Activated CD8-positive, alpha-beta T cell treated with anti-CD3 and anti-CD28 coated beads for 36 hours (primary cell): Measurements from ENCODE around the gene CTTN. TPM values are rescaled to one million over a fixed set of nuclear protein-coding genes. Genes with fewer than 3 reads are reported as not detected.

Source experiments
- ATAC-seq: fragments of 200-7000 bp; cut with Tn5 transposase; one replicate; pipeline ENCODE4 v1.10.0; 2021; ENCODE audit warnings: mild to moderate bottlenecking, moderate library complexity
- CTCF ChIA-PET: fragments of 350-600 bp; sonication (Branson Sonifier 250); formaldehyde crosslinking; loops from one replicate; lab custom pipeline; 2021; ENCODE audit warnings: antibody characterized with exemption; lab: Charles Lee
- POLR2A ChIA-PET: fragments of 350-600 bp; sonication (Branson Sonifier 250); formaldehyde crosslinking; loops from one replicate; lab custom pipeline; 2021; ENCODE audit warnings: antibody characterized with exemption; lab: Charles Lee
- DNase-seq: peaks from one replicate; pipeline ENCODE4 v3.0.0-alpha.2; 2020
- H3K27ac Mint-ChIP-seq: one replicate; pipeline ENCODE4 v1.8.0; 2021; ENCODE audit warnings: mild to moderate bottlenecking, mixed read lengths
- H3K27me3 Mint-ChIP-seq: one replicate; pipeline ENCODE4 v1.8.0; 2021; ENCODE audit warnings: mixed read lengths
- H3K36me3 Mint-ChIP-seq: one replicate; pipeline ENCODE4 v1.8.0; 2021; ENCODE audit warnings: low read depth, mixed read lengths
- H3K4me1 Mint-ChIP-seq: one replicate; pipeline ENCODE4 v1.8.0; 2021; ENCODE audit warnings: low read depth, mixed read lengths
- H3K4me3 Mint-ChIP-seq: one replicate; pipeline ENCODE4 v1.8.0; 2021; ENCODE audit warnings: mild to moderate bottlenecking, moderate library complexity, mixed read lengths
- H3K9me3 Mint-ChIP-seq: one replicate; pipeline ENCODE4 v1.8.0; 2021; ENCODE audit warnings: mixed read lengths
- CTCF ChIP-seq: fragments of 200-600 bp; IDR thresholded peaks from one replicate; pipeline ENCODE4 v1.8.0; 2022; ENCODE audit warnings: antibody characterized with exemption, mild to moderate bottlenecking
- intact Hi-C: fragments of 100-400 bp; cut with micrococcal nuclease; formaldehyde crosslinking; loops from one replicate; pipeline ENCODE4 v1.10.0; 2022
- total RNA-seq, 2 experiments: library from RNA; stranded (reverse); gene quantifications; one replicate each; pipeline ENCODE4 v1.2.3, GENCODE V29; 2021

CTTN gene
- total RNA-seq, 2 experiments from 2014 or later = 8.6 to 9.9 TPM

- DNase-seq = no peak
- Mint-ChIP-seq H3K27me3 (peaks cover 3% of the 10 kb centered on the region), H3K27ac (no peak overlapping the region), H3K36me3 (peaks cover 13% of the 10 kb centered on the region), H3K4me3 (no peak overlapping the region), H3K9me3 (no peaks in the 10 kb centered on the region), H3K4me1 (peaks cover 21% of the 10 kb centered on the region)
- POLR2A ChIA-PET = no interaction called here
- CTCF ChIA-PET = interaction anchor here (1.0 kb wide), 1 partner anchor 224 kb away, joined by 3 read pairs; no protein-coding TSS in a partner anchor
- ATAC-seq = no peak
- TF ChIP-seq CTCF = no peak
- intact Hi-C loops = no loop called here
Measured at GRCh38 chr11:70420008-70420464, 21.7 kb downstream of the CTTN start.

- TF ChIP-seq CTCF = no peak
- CTCF ChIA-PET = interaction anchor here (1.0 kb wide), 1 partner anchor 224 kb away, joined by 3 read pairs; no protein-coding TSS in a partner anchor
- intact Hi-C loops = no loop called here
- POLR2A ChIA-PET = no interaction called here
- Mint-ChIP-seq H3K27me3 (peaks cover 2% of the 10 kb centered on the region), H3K4me1 (peaks cover 16% of the 10 kb centered on the region), H3K36me3 (peaks cover 9% of the 10 kb centered on the region), H3K9me3 (no peaks in the 10 kb centered on the region), H3K4me3 (no peak overlapping the region), H3K27ac (no peak overlapping the region)
- DNase-seq (no peak), ATAC-seq (no peak)
Measured at GRCh38 chr11:70420496-70420895, 22.2 kb downstream of the CTTN start.

- intact Hi-C loops = no loop called here
Measured at GRCh38 chr11:70421123-70421522, 22.8 kb downstream of the CTTN start.

GRCh38 chr11:70422692-70423522, 24.6 kb downstream of the CTTN start:
- Mint-ChIP-seq H3K4me3 (no peak overlapping the region), H3K27ac (no peak overlapping the region), H3K27me3 (peaks cover 5% of the 10 kb centered on the region), H3K4me1 (peaks cover 10% of the 10 kb centered on the region), H3K36me3 (peaks cover 3% of the 10 kb centered on the region), H3K9me3 (no peaks in the 10 kb centered on the region)
- intact Hi-C loops = no loop called here
- ChIA-PET CTCF (no interaction called here), POLR2A (no interaction called here)
- no peak for TF ChIP-seq CTCF
- DNase-seq = no peak
- no peak for ATAC-seq

More at GRCh38 chr11:70421123-70421522, 22.8 kb downstream of the CTTN start:
- Mint-ChIP-seq H3K27ac (no peak overlapping the region), H3K4me3 (no peak overlapping the region), H3K9me3 (no peaks in the 10 kb centered on the region), H3K4me1 (peaks cover 11% of the 10 kb centered on the region), H3K36me3 (peaks cover 9% of the 10 kb centered on the region), H3K27me3 (peaks cover 5% of the 10 kb centered on the region)
- POLR2A ChIA-PET = no interaction called here
- CTCF ChIA-PET = no interaction called here
- ATAC-seq = no peak
- no peak for TF ChIP-seq CTCF
- peak; percentile 41 for DNase-seq
